ENCODE measurements around the gene RELN.

DNA sequence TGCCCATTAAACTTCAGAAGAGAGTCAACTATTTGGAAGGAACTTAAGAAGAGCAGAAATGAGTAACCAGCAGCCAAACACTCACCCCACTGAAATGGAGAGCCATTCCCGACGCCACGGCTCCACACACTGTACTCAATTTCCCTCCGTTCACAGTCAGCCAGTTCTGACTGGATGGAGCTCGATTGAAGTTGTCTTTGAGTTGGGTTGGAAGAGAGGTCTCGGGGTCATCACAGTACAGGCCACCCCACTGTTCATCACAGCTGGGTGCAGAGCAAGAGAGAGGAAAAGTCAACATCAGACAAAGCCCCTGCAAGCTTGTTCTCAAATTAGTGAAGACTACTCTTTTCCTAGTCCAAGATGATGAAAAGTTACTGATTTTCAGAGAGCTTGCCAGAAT lies 467.5 kb downstream of the RELN start:
- TF ChIP-seq CTCF (IDR thresholded peaks at IDR 0.05) (no peak), POLR2AphosphoS5 (IDR thresholded peaks at IDR 0.05; ENCODE audit: low read depth, low read length) (no peak), REST (IDR thresholded peaks at IDR 0.05; ENCODE audit: insufficient read depth in 1 of 2, low read depth in 2 of 2, low read length in 1 of 2) (no peak), TCF7L2 (IDR thresholded peaks at IDR 0.05; ENCODE audit: low read depth, low read length) (no peak)

Data from Panc1 (cell line).